Neuronal stem cell (in vitro differentiated cells): Measurements from ENCODE around the gene NARS2.
"Not testable (repeated sequence)": the region's sequence is repeated elsewhere in the genome, so short reads cannot be mapped to it uniquely, and the experiment has no call there.

Experiments used
- DNase-seq: peaks from one replicate; pipeline ENCODE4 v3.0.0-alpha.2; 2013; ENCODE audit warnings: low spot score
- H2AFZ ChIP-seq: one replicate; pipeline ENCODE4 v1.6.1; 2013; ENCODE audit warnings: mild to moderate bottlenecking, low read length, inconsistent platforms
- H2AK5ac ChIP-seq: 2 replicates; pipeline ENCODE4 v1.6.1; 2013; ENCODE audit warnings: low read depth, mild to moderate bottlenecking, inconsistent platforms, low read length, moderate library complexity, mixed read lengths
- H2BK120ac ChIP-seq: 2 replicates; pipeline ENCODE4 v1.6.1; 2013; ENCODE audit warnings: low read depth, mild to moderate bottlenecking, inconsistent platforms, low read length, moderate library complexity, mixed read lengths
- H2BK12ac ChIP-seq: one replicate; pipeline ENCODE4 v1.6.1; 2013; ENCODE audit warnings: low read length, inconsistent platforms
- H2BK15ac ChIP-seq: 2 replicates; pipeline ENCODE4 v1.6.1; 2013; ENCODE audit warnings: mild to moderate bottlenecking, low read length, inconsistent platforms, mixed read lengths
- H2BK5ac ChIP-seq: one replicate; pipeline ENCODE4 v1.6.1; 2013; ENCODE audit warnings: inconsistent platforms, mild to moderate bottlenecking, low read length, moderate library complexity
- H3K14ac ChIP-seq: one replicate; pipeline ENCODE4 v1.6.1; 2013; ENCODE audit warnings: low read length, inconsistent platforms
- H3K18ac ChIP-seq: 2 replicates; pipeline ENCODE4 v1.6.1; 2013; ENCODE audit warnings: low read length, inconsistent platforms
- H3K23ac ChIP-seq: 2 replicates; pipeline ENCODE4 v1.6.1; 2013; ENCODE audit warnings: low read depth, mild to moderate bottlenecking, mixed read lengths, low read length, inconsistent platforms; ENCODE audit not compliant: poor library complexity
- H3K27ac ChIP-seq: replicated peaks from 3 replicates; pipeline ENCODE4 v1.5.1; 2013; ENCODE audit warnings: low read length, inconsistent platforms
- H3K27me3 ChIP-seq, 3 experiments: 2 replicates each; pipeline ENCODE4 v1.6.1; 2013; ENCODE audit warnings: low read length in 3 of 3, mild to moderate bottlenecking in 2 of 3, inconsistent platforms in 1 of 3, low read depth in 1 of 3, mixed read lengths in 1 of 3, moderate library complexity in 1 of 3; ENCODE audit not compliant: control insufficient read depth in 3 of 3, insufficient read depth in 3 of 3
- H3K36me3 ChIP-seq, 2 donors: replicated peaks in 1 of 2; 2 replicates each; pipeline ENCODE4 v1.6.1; 2013; ENCODE audit warnings: low read length in 2 of 2; ENCODE audit not compliant: control insufficient read depth in 2 of 2, insufficient read depth in 2 of 2
- H3K4ac ChIP-seq: 2 replicates; pipeline ENCODE4 v1.6.1; 2013; ENCODE audit warnings: inconsistent platforms, mild to moderate bottlenecking, low read length, moderate library complexity
- H3K4me1 ChIP-seq, 2 donors: 1 replicate in 1 of 2; 2 replicates in 1 of 2; pipeline ENCODE4 v1.6.1; 2013; ENCODE audit warnings: low read length in 2 of 2, low read depth in 1 of 2; ENCODE audit not compliant: control insufficient read depth in 2 of 2, insufficient read depth in 1 of 2
- H3K4me2 ChIP-seq: one replicate; pipeline ENCODE4 v1.6.1; 2013; ENCODE audit warnings: mild to moderate bottlenecking, low read length, inconsistent platforms; ENCODE audit not compliant: insufficient read depth, poor library complexity, severe bottlenecking
- H3K4me3 ChIP-seq, 2 donors: 2 replicates each; pipeline ENCODE4 v1.5.1; 2013; ENCODE audit warnings: low read length in 2 of 2, mild to moderate bottlenecking in 2 of 2, inconsistent platforms in 1 of 2, moderate library complexity in 1 of 2
- H3K79me1 ChIP-seq: one replicate; pipeline ENCODE4 v1.6.1; 2013; ENCODE audit warnings: low read depth, mild to moderate bottlenecking, inconsistent platforms, low read length, moderate library complexity
- H3K9ac ChIP-seq: one replicate; pipeline ENCODE4 v1.6.1; 2013; ENCODE audit warnings: mild to moderate bottlenecking, low read depth, low read length, inconsistent platforms; ENCODE audit not compliant: poor library complexity
- H3K9me3 ChIP-seq, 2 donors: replicated peaks in 1 of 2; 2 replicates each; pipeline versions ENCODE3 to v1.6.1; 2013; ENCODE audit warnings: low read length in 2 of 2, mild to moderate bottlenecking in 2 of 2, inconsistent platforms in 1 of 2, low read depth in 1 of 2, mixed read lengths in 1 of 2, moderate library complexity in 1 of 2; ENCODE audit not compliant: control insufficient read depth in 2 of 2, insufficient read depth in 1 of 2
- H4K8ac ChIP-seq: one replicate; pipeline ENCODE4 v1.6.1; 2013; ENCODE audit warnings: low read depth, mild to moderate bottlenecking, inconsistent platforms, low read length, moderate library complexity
- H4K91ac ChIP-seq: one replicate; pipeline ENCODE4 v1.6.1; 2013; ENCODE audit warnings: low read length, low read depth, mild to moderate bottlenecking, inconsistent platforms; ENCODE audit not compliant: poor library complexity
- WGBS, 2 donors: extraction: QIAGEN DNeasy Blood & Tissue Kit; methylation state at CpG; one replicate each; pipeline ENCODE4 v1.1.7; 2013; ENCODE audit warnings: missing lambda C conversion rate in 2 of 2, mixed read lengths in 1 of 2; ENCODE audit not compliant: insufficient read length in 2 of 2, insufficient replicate concordance in 1 of 2; ENCODE audit errors: extremely low coverage in 2 of 2; 5-methylcytosine and 5-hydroxymethylcytosine counted together

The NARS2 gene

DNA sequence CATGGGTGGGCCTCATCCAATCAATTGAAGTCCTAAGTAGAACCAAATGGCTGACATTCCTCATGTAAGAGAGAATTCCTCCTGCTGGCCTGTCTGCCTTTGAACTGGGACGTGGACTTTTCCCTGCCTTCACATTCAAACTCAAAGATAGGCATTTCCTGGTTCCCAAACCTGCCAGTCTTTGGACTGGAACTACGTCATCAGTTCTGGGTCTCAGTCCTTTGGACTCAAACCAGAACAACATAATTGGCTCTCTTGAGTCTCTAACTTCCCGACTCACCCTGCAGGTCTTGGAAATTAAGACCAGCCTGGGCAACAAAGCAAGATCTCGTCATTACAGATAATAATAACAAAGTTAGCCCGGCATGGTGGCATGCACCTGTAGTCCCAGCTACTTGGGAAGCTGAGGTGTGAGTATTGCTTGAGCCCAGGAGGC lies 38.7 kb upstream of the NARS2 start:
- no peak for DNase-seq
- H2BK120ac ChIP-seq, result no peak overlapping the region
- no peak overlapping the region for H4K8ac ChIP-seq
- no peak overlapping the region for H3K18ac ChIP-seq
- H3K4me2 ChIP-seq, result no peak overlapping the region
- no peak overlapping the region for H3K4me3 ChIP-seq
- H3K4ac ChIP-seq, result no peak overlapping the region
- H3K27me3 ChIP-seq, result no peaks in the 10 kb centered on the region
- no peak overlapping the region for H3K27ac ChIP-seq
- H2AK5ac ChIP-seq, result no peak overlapping the region
- peaks cover 0 to 1% of the 10 kb centered on the region in 2 donors for H3K4me1 ChIP-seq
- no peak overlapping the region for H2AFZ ChIP-seq
- no peak overlapping the region for H2BK15ac ChIP-seq
- no CpG with 5 or more reads among the region's 5 CpGs for WGBS, 2 donors
- H2BK5ac ChIP-seq, result no peak overlapping the region
- H2BK12ac ChIP-seq, result no peak overlapping the region
- no peak overlapping the region for H3K23ac ChIP-seq
- H4K91ac ChIP-seq, result no peak overlapping the region
- H3K79me1 ChIP-seq, result no peaks in the 10 kb centered on the region
- H3K9me3 ChIP-seq, result no peaks in the 10 kb centered on the region
- H3K36me3 ChIP-seq, result no peaks in the 10 kb centered on the region
- H3K9ac ChIP-seq, result no peak overlapping the region
- H3K14ac ChIP-seq, result no peak overlapping the region

DNA sequence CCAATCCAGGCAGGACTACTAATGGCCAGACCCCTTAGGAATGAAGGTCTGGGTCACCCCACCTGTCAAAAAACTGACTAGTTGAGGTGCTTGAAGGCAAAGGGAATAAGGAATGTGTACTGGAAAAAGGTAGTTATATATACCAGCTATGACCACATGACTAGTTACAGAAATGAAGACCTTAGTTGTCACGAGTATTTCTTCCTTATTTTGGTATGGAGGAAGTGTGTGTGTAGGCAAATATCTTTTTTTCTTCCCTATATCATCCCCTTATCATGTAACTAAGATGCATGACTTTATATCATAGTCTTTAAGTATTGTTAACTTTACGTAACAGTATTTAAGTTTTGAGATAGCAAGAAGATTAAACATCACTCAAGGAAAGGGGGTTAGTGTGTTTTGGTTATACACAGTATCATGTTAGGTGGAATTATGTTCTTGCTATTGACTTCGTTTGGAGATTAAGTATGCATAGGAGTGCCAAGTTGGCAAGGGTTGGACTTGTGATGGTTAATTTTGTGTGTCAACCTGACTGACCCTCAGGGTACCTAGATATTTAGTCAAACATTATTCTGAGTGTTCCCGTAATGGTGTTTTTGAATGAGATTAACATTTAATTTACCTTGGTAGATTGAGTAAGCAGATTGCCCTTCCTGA lies 38.2 kb upstream of the NARS2 start:
- no peak overlapping the region for H3K23ac ChIP-seq
- no peak overlapping the region for H3K14ac ChIP-seq
- H3K9ac ChIP-seq, result no peak overlapping the region
- H2BK12ac ChIP-seq, result no peak overlapping the region
- H3K9me3 ChIP-seq, result no peaks in the 10 kb centered on the region
- no peak overlapping the region for H3K27ac ChIP-seq
- H3K4me2 ChIP-seq, result no peak overlapping the region
- no peak overlapping the region for H2BK120ac ChIP-seq
- H3K4me1 ChIP-seq, result peaks cover 0 to 1% of the 10 kb centered on the region in 2 donors
- H2BK5ac ChIP-seq, result no peak overlapping the region
- H3K27me3 ChIP-seq, result no peaks in the 10 kb centered on the region
- H4K8ac ChIP-seq, result no peak overlapping the region
- H4K91ac ChIP-seq, result no peak overlapping the region
- no peak overlapping the region for H2AK5ac ChIP-seq
- H2BK15ac ChIP-seq, result no peak overlapping the region
- WGBS, 2 donors, result no CpG with 5 or more reads among the region's 4 CpGs
- no peak overlapping the region for H2AFZ ChIP-seq
- no peaks in the 10 kb centered on the region for H3K79me1 ChIP-seq
- no peak overlapping the region for H3K4ac ChIP-seq
- no peak overlapping the region for H3K4me3 ChIP-seq
- no peak overlapping the region for H3K18ac ChIP-seq
- DNase-seq, result no peak
- no peaks in the 10 kb centered on the region for H3K36me3 ChIP-seq

DNA sequence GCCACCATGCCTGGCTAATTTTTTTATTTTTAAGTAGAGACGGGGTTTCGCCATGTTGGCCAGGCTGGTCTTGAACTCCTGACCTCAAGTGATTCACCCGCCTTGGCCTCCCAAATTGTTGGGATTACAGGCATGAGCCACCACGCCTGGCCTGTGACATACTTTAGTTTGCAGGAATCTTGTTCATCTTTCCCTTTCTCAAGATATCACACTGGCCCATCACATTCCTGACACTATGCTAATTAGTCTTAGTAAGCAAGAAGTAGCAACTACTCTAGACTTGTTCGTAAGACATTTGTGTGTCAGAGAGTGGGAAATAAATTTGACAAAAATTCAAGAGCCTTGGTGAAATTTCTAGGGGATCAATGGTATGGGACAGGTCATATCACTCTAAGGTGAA lies 34.7 kb upstream of the NARS2 start:
- H2BK5ac ChIP-seq, DNase-seq, H2AK5ac ChIP-seq, H3K79me1 ChIP-seq, H4K91ac ChIP-seq, H3K9me3 ChIP-seq, H3K23ac ChIP-seq, H3K18ac ChIP-seq, H3K4me3 ChIP-seq, H3K4ac ChIP-seq, H2AFZ ChIP-seq, H3K14ac ChIP-seq, H2BK15ac ChIP-seq, H3K9ac ChIP-seq, H4K8ac ChIP-seq, H2BK12ac ChIP-seq, H3K27me3 ChIP-seq, H2BK120ac ChIP-seq, H3K4me2 ChIP-seq, H3K4me1 ChIP-seq, H3K27ac ChIP-seq, H3K36me3 ChIP-seq: not testable (repeated sequence)
- WGBS, 2 donors, result no CpG with 5 or more reads among the region's 5 CpGs

DNA sequence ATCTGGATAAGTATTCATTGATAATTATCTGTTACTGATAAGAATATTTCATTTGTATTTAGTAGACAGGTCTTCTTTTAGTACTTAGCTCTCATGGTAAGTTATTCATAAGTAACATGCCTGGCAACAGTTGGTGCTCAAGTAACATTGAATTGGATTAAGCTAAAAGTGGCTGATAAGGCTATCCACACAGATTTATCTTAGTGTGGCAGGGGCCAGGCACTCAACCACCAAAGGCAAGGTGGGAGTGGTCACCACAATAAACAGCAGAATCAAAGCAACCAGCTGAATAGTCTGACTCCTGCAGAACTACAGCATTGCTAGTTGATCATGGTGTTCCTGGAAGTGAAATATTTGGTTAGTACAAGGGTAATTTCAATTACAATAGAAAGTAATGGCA lies 33.0 kb upstream of the NARS2 start:
- Histone ChIP-seq H2BK15ac (no peak overlapping the region), H3K27ac (no peak overlapping the region), H2AFZ (no peak overlapping the region), H3K4ac (no peak overlapping the region), H3K79me1 (no peaks in the 10 kb centered on the region), H2AK5ac (no peak overlapping the region), H3K18ac (no peak overlapping the region), H3K4me3 (no peak overlapping the region), H3K23ac (no peak overlapping the region), H3K4me2 (no peak overlapping the region), H3K36me3 (no peaks in the 10 kb centered on the region), H3K27me3 (peaks cover 0 to 5% (median 0%) of the 10 kb centered on the region in 3 experiments), H4K8ac (no peak overlapping the region), H4K91ac (no peak overlapping the region), H3K9me3 (no peaks in the 10 kb centered on the region), H3K14ac (no peak overlapping the region), H2BK5ac (no peak overlapping the region), H2BK12ac (no peak overlapping the region), H3K4me1 (peaks cover 0 to 1% of the 10 kb centered on the region in 2 donors), H2BK120ac (no peak overlapping the region), H3K9ac (no peak overlapping the region)
- DNase-seq, result no peak
